BJ (cell line): Measurements from ENCODE around the gene FXR2. TPM values are rescaled to one million over a fixed set of nuclear protein-coding genes. Genes with fewer than 3 reads are reported as not detected.
"Not testable (repeated sequence)": the region's sequence is repeated elsewhere in the genome, so short reads cannot be mapped to it uniquely, and the experiment has no call there.

Experiments
- CTCF ChIA-PET: fragments of 350-600 bp; formaldehyde crosslinking; extraction: SDS; loops from one replicate; lab custom pipeline; 2021; ENCODE audit warnings: antibody characterized with exemption, inconsistent platforms; lab: Yijun Ruan, JAX
- POLR2A ChIA-PET: fragments of 300-600 bp; sonication (Branson Sonifier 250); formaldehyde crosslinking; extraction: SDS; loops from one replicate; lab custom pipeline; 2021; ENCODE audit warnings: antibody characterized with exemption; lab: Charles Lee
- DNase-seq: peaks from one replicate; pipeline ENCODE4 v3.0.0-alpha.2; 2011; ENCODE audit warnings: low read depth
- H3K27me3 ChIP-seq: 2 replicates; pipeline ENCODE4 v1.6.0; 2011; ENCODE audit warnings: low read length; ENCODE audit not compliant: control insufficient read depth, insufficient read depth
- H3K36me3 ChIP-seq: 2 replicates; pipeline ENCODE4 v1.5.1; 2011; ENCODE audit warnings: low read length; ENCODE audit not compliant: control insufficient read depth, insufficient read depth
- H3K4me3 ChIP-seq: 2 replicates; pipeline ENCODE4 v1.5.1; 2011; ENCODE audit warnings: low read depth, mild to moderate bottlenecking, control low read depth, low read length
- polyA plus RNA-seq: library from polyadenylated mRNA; depleted of rRNA; stranded (reverse); fragments of >200 nt; gene quantifications from 2 replicates; pipeline ENCODE4 v1.2.3, GENCODE V29; 2011
- TF ChIP-seq, protein P1 (sequence below): IDR thresholded peaks from 2 replicates; pipeline ENCODE4 v1.5.1; 2011; ENCODE audit warnings: low read depth, mild to moderate bottlenecking, control low read depth, inconsistent platforms, low read length, moderate library complexity; ENCODE audit not compliant: insufficient read depth

FXR2 gene
- polyA plus RNA-seq, 1 experiment = 46.2 TPM

DNA sequence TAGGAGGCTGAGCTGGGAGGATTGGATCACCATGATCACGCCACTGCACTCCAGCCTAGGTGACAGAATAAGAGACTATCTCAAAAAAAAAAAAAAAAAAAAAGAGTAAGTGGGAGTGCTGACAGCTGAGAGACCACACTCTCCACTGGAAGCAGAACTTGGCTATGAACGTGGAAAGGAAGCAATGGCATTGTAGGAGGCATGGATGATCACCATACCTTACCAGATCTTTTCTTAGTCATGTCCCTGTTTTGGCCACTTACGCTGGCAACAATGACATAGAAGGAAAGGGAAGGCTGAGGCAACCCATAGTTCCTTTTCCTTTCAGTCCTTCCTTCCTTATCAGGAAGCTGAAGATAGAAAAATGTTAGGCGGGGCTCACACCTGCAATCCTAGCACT lies 32.3 kb upstream of the FXR2 start:
- Histone ChIP-seq H3K4me3 (no peak overlapping the region), H3K27me3 (peaks cover 22% of the 10 kb centered on the region), H3K36me3 (no peaks in the 10 kb centered on the region)
- TF ChIP-seq, protein P1, sequence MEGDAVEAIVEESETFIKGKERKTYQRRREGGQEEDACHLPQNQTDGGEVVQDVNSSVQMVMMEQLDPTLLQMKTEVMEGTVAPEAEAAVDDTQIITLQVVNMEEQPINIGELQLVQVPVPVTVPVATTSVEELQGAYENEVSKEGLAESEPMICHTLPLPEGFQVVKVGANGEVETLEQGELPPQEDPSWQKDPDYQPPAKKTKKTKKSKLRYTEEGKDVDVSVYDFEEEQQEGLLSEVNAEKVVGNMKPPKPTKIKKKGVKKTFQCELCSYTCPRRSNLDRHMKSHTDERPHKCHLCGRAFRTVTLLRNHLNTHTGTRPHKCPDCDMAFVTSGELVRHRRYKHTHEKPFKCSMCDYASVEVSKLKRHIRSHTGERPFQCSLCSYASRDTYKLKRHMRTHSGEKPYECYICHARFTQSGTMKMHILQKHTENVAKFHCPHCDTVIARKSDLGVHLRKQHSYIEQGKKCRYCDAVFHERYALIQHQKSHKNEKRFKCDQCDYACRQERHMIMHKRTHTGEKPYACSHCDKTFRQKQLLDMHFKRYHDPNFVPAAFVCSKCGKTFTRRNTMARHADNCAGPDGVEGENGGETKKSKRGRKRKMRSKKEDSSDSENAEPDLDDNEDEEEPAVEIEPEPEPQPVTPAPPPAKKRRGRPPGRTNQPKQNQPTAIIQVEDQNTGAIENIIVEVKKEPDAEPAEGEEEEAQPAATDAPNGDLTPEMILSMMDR = no peak
- ChIA-PET POLR2A (no interaction called here), CTCF (interaction anchor here (1.1 to 1.5 kb wide), 2 partner anchors 15 to 41 kb away, joined by 3 to 7 read pairs; partner anchors contain the start of gene TP53)
- DNase-seq = no peak

DNA sequence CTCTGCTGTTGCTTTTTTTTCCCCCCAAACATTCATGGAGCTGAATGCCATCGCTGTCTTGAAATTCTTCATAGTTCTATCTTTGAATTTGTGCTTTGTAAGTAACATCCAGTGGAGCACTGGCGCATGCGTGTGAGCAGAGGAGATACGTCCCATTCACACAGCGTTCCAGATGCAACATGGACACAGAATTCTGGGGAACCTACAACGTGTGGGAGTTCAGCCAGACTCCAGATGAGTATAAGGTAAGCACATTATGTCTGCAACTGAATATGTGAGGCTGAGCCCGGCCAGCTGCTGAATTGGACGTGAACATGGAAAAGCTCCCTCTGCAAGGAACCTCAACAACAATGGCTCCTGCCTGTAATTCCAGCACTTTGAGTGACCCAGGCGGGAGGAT lies 31.8 kb upstream of the FXR2 start:
- no peak overlapping the region for H3K4me3 ChIP-seq
- peaks cover 18% of the 10 kb centered on the region for H3K27me3 ChIP-seq
- no peak for DNase-seq
- ChIA-PET CTCF (interaction anchor here (1.1 kb wide), 1 partner anchor 14 kb away, joined by 3 read pairs; no protein-coding TSS in a partner anchor), POLR2A (no interaction called here)
- TF ChIP-seq, protein P1 = no peak
- H3K36me3 ChIP-seq = no peaks in the 10 kb centered on the region

DNA sequence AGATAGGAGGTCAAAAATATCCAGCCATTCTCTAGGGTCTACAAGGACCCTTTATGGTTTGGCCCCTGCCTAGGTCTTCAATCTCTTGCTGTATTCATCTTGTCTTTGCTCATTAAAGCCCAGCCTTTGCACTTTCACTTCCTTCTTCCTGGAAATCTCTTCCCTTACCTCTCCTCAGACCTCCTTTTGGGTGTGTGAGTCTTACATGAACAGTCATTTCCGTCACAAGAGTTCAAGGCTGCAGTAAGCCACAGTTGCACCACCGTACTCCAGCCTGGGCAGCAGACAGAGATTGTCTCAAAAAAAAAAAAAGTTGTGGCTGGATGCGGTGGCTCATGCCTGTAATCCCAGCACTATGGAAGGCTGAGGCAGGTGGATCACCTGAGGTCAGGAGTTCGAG lies 30.1 kb upstream of the FXR2 start:
- DNase-seq = no peak
- Histone ChIP-seq H3K27me3 (peaks cover 6% of the 10 kb centered on the region), H3K4me3 (no peak overlapping the region), H3K36me3 (no peaks in the 10 kb centered on the region)
- TF ChIP-seq, protein P1 = no peak
- POLR2A ChIA-PET = no interaction called here
- CTCF ChIA-PET = interaction anchor here (0.6 to 1.7 kb wide), 3 partner anchors 11 to 13 kb away, joined by 4 to 6 read pairs (median 4); no protein-coding TSS in a partner anchor

DNA sequence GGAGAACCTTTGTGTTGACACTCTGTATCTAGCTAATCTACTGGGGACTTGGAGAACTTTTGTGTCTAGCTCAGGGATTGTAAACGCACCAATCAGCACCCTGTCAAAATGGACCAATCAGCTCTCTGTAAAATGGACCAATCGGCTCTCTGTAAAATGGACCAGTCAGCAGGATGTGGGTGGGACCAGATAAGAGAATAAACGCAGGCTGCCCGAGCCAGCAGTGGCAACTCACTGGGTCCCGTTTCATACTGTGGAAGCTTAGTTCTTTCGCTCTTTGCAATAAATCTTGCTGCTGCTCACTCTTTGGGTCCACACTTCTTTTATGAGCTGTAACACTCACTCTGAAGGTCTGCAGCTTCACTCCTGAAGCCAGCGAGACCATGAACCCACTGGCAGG lies 26.9 kb upstream of the FXR2 start:
- CTCF ChIA-PET = interaction anchor here (1.4 to 1.9 kb wide), 3 partner anchors 9 to 72 kb away, joined by 3 to 11 read pairs (median 5); no protein-coding TSS in a partner anchor
- DNase-seq, H3K4me3 ChIP-seq, H3K27me3 ChIP-seq, H3K36me3 ChIP-seq, POLR2A ChIA-PET: not testable (repeated sequence)

DNA sequence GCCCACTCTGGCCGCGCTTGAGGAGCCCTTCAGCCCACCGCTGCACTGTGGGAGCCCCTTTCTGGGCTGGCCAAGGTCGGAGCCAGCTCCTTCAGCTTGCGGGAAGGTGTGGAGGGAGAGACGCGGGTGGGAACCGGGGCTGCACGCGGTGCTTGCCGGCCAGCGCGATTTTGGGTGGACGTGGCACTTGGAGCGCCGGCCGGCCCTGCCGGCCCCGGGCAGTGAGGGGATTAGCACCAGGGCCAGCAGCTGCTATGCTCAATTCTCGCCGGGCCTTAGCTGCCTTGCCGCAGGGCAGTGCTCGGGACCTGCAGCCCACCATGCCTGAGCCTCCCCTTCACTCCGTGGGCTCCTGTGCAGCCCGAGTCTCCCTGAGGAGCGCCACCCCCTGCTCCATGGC lies 26.1 kb upstream of the FXR2 start:
- POLR2A ChIA-PET = no interaction called here
- CTCF ChIA-PET = interaction anchor here (1.4 to 1.9 kb wide), 2 partner anchors 8 to 11 kb away, joined by 5 to 11 read pairs; no protein-coding TSS in a partner anchor
- Histone ChIP-seq H3K27me3 (no peaks in the 10 kb centered on the region), H3K36me3 (no peaks in the 10 kb centered on the region), H3K4me3 (no peak overlapping the region)
- TF ChIP-seq, protein P1 = no peak
- DNase-seq = no peak

DNA sequence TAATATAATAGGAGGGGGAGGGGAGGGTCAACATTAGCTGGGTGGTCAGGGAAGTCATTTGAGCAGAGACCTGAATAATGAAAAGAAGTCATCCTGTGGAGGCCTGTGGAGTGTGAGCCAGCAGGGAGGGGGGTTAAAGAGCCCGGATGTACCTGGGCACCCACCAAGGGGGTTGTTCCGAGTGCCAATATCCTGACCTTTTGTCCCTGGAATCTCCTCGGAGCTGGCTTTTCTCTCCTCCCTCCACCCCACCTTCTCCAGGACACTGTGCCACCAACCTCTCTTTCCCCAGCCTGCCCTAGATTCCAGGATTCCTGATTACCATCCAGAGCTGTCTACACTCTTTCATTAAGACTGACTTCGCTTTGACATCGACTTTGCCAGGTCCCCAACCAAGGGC lies 21.5 kb upstream of the FXR2 start:
- ChIA-PET POLR2A (no interaction called here), CTCF (interaction anchor here (1.3 to 7.9 kb wide), 3 partner anchors 9 to 50 kb away, joined by 3 to 91 read pairs (median 5); partner anchors contain the start of genes SAT2, TP53 and WRAP53)
- no peaks in the 10 kb centered on the region for H3K27me3 ChIP-seq
- no peaks in the 10 kb centered on the region for H3K36me3 ChIP-seq
- TF ChIP-seq, protein P1 = no peak
- no peak for DNase-seq
- no peak overlapping the region for H3K4me3 ChIP-seq
